IPS DF 6.9 (cell line): ENCODE data around the gene FKBP5.
"Not testable (repeated sequence)": the region's sequence is repeated elsewhere in the genome, so short reads cannot be mapped to it uniquely, and the experiment has no call there.

Experiments
- DNase-seq: peaks from one replicate; pipeline ENCODE4 v3.0.0-alpha.2; 2013; ENCODE audit warnings: low read depth, low spot score
- H3K27ac ChIP-seq: one replicate; pipeline ENCODE4 v1.5.1; 2013; ENCODE audit warnings: low read length, control low read depth
- H3K27me3 ChIP-seq: 2 replicates; pipeline ENCODE4 v1.6.1; 2013; ENCODE audit warnings: mild to moderate bottlenecking, low read length; ENCODE audit not compliant: control insufficient read depth, insufficient read depth
- H3K36me3 ChIP-seq: 2 replicates; pipeline ENCODE4 v1.6.1; 2013; ENCODE audit warnings: low read length; ENCODE audit not compliant: control insufficient read depth, insufficient read depth
- H3K4me1 ChIP-seq: 2 replicates; pipeline ENCODE4 v1.6.1; 2013; ENCODE audit warnings: low read length; ENCODE audit not compliant: control insufficient read depth, insufficient read depth
- H3K4me3 ChIP-seq: 2 replicates; pipeline ENCODE4 v1.5.1; 2013; ENCODE audit warnings: mild to moderate bottlenecking, low read length
- H3K9me3 ChIP-seq: 2 replicates; pipeline ENCODE4 v1.6.1; 2013; ENCODE audit warnings: low read length, inconsistent platforms; ENCODE audit not compliant: control insufficient read depth, insufficient read depth
- WGBS: extraction: QIAGEN DNeasy Blood & Tissue Kit; methylation state at CpG from one replicate; pipeline ENCODE4 v1.1.7; 2013; ENCODE audit warnings: mixed read lengths, missing lambda C conversion rate; ENCODE audit not compliant: insufficient read length, insufficient coverage; 5-methylcytosine and 5-hydroxymethylcytosine counted together

The FKBP5 gene

DNA sequence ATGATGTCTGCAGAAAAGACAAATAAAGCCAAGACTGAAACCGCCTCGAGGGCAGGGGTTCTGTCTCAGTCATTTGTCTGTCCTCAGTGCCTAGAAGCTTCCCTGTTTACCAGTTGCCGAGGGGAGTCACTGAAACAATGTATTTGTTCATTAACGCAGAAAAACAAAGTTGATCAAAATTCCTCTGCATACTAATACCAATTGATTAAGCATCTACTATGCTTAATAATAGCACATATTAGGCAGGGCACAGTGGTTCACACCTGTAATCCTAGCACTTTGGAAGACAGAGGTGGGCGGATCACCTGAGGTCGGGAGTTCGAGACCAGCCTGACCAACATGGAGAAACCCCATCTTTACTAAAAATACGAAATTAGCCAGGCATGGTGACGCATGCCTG is 1.8 kb upstream of the FKBP5 start:
- WGBS: no CpG with 5 or more reads among the region's 9 CpGs
- no peaks in the 10 kb centered on the region for H3K27me3 ChIP-seq
- no peak for DNase-seq
- no peak overlapping the region for H3K4me3 ChIP-seq
- peaks cover 2% of the 10 kb centered on the region; the same call in 1 of the 2 replicates for H3K4me1 ChIP-seq
- no peak overlapping the region for H3K27ac ChIP-seq
- no peaks in the 10 kb centered on the region for H3K36me3 ChIP-seq
- H3K9me3 ChIP-seq: no peaks in the 10 kb centered on the region

DNA sequence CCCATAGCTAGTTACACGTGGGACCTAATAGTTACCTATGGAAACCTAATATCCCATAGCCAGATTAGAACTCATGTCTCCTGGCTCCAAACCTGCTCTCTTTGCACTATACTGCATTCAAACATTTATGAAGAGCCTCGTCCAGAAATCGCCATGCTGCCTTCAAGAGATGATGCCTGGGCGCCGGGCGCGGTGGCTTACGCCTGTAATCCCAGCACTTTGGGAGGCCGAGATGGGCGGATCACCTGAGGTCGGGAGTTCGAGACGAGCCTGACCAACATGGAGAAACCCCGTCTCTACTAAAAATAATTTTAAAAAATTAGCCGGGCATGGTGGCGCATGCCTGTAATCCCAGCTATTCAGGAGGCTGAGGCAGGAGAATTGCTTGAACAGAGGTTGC is 1.3 kb upstream of the FKBP5 start:
- not testable (repeated sequence) for H3K9me3 ChIP-seq, H3K27ac ChIP-seq, DNase-seq, H3K4me3 ChIP-seq, H3K36me3 ChIP-seq, H3K4me1 ChIP-seq, H3K27me3 ChIP-seq
- WGBS: no CpG with 5 or more reads among the region's 16 CpGs

DNA sequence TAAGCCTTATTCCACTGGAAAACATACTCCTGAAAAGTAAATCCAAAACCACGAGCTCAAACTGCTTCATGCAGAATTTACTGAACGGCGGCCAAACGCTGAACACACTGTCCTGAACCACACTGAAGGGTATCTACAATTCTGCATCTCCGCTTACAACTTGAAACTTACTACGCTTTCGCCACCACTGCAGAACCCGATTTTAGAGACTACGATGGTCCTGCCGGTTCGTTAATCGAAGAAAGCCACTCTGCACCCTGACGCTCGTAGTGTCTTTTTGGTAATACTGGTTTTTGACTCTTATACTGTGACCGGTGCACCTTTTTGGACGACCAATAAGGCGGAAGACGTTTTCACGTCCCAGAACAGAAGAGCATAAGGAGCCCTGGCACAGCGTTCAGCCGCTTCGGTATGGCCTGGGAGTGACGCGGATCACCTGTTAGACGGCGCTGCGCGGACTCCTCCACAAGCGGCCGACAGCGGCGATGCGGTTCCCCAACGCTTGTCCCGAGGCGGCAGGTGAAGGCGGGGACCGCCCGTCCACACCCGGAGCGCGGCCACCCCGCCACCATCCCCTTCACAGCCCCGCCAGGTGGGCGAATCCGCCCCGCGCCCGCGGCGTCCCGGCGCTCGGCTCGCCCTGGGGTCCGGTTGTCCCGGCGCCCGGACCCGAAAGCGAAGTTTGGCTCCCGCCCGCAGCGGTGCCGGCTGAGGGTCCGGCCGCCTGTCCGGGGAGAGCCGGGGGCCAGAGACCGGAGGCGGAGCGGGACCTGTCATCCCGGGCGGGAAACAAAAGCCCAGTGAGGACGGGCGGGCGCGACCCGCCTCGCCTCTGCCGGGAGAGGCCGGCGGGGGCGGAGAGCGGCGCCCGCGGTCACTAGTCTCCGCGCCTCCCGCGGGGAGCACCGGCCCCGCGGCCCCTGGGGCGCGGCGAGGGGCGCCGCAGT is 784 bp downstream of the FKBP5 start:
- Histone ChIP-seq H3K9me3 (no peaks in the 10 kb centered on the region), H3K4me1 (peaks cover 2% of the 10 kb centered on the region; the same call in 1 of the 2 replicates), H3K36me3 (no peaks in the 10 kb centered on the region), H3K27me3 (no peaks in the 10 kb centered on the region), H3K4me3 (peak overlapping the region; percentile 87), H3K27ac (no peak overlapping the region)
- no peak for DNase-seq
- WGBS: no CpG with 5 or more reads among the region's 100 CpGs

DNA sequence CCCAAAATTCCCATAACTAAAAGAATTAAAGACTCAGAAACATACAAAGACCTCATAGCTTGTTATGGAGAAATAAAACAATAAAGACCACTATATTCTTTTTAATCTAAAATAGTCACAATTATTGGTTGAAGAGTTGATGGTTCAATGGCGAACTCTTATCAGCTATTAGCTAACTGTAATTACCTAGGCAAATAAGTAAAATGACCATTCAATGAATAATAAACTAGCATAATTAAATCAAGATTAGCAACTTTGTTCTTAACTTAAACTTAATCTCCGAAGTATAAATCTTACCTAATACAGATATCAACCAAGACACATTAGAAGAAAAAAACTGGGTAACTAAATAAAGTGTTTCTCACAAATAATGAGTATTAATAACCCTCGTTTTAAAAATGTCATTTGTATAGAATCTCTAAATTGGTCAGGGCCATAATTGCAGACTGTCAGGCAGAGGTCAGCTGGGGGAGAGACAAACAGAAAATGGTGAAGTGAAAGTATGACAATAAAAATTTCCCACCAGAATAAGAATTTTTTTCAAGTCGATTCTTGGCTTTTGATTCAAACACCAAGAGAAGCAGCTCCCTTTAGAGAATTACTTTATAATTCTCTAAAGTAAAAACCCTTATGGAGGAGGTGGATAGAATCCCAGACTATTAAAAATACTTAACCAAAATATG is 1.7 kb downstream of the FKBP5 start:
- no peak for DNase-seq
- no peaks in the 10 kb centered on the region for H3K9me3 ChIP-seq
- no peak overlapping the region for H3K27ac ChIP-seq
- no peaks in the 10 kb centered on the region for H3K27me3 ChIP-seq
- H3K4me3 ChIP-seq: no peak overlapping the region
- no peaks in the 10 kb centered on the region for H3K36me3 ChIP-seq
- WGBS: no CpG with 5 or more reads among the region's 4 CpGs
- H3K4me1 ChIP-seq: peaks cover 2% of the 10 kb centered on the region; the same call in 1 of the 2 replicates

DNA sequence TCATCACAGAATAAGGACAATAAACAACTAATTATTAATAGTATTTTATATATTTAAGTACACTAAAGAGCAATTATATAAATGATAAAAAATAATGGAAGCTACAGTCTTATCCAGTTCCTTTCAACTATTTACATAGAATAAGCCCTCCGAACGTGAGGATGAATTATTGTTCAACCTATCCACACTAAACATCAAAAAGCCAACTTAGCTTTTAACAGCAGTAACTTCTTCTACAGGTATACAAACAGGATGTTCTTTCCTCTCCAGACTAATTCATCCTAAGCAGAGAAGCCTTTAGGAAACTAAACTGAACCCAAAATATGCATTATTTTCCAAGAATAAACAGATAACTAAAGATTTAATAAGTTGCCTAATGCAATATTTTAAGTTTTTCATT is 2.3 kb downstream of the FKBP5 start:
- no peak for DNase-seq
- H3K9me3 ChIP-seq: no peaks in the 10 kb centered on the region
- no peak overlapping the region for H3K4me3 ChIP-seq
- peaks cover 2% of the 10 kb centered on the region; the same call in 1 of the 2 replicates for H3K4me1 ChIP-seq
- no CpG with 5 or more reads among the region's 2 CpGs for WGBS
- no peaks in the 10 kb centered on the region for H3K36me3 ChIP-seq
- H3K27ac ChIP-seq: no peak overlapping the region
- H3K27me3 ChIP-seq: no peaks in the 10 kb centered on the region

DNA sequence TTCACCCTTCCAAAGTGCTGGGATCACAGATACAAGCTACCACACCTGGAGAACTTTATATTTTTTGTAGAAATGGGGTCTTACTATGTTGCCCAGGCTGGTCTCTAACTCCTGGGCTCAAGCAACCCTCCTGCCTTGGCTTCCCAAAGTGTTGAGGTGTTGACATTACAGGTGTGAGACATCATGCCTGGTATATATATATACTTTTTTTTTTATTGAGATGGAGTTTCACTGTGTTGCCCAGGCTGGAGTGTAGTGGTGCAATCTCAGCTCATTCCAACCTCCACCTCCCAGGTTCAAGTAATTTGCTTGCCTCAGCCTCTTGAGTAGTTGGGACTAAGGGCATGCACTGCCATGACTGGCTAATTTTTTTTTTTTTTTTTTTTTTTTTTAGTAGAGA is 5.4 kb downstream of the FKBP5 start:
- Histone ChIP-seq H3K4me3 (no peak overlapping the region), H3K27me3 (no peaks in the 10 kb centered on the region), H3K4me1 (no peaks in the 10 kb centered on the region), H3K9me3 (no peaks in the 10 kb centered on the region), H3K36me3 (no peaks in the 10 kb centered on the region), H3K27ac (no peak overlapping the region)
- no peak for DNase-seq

DNA sequence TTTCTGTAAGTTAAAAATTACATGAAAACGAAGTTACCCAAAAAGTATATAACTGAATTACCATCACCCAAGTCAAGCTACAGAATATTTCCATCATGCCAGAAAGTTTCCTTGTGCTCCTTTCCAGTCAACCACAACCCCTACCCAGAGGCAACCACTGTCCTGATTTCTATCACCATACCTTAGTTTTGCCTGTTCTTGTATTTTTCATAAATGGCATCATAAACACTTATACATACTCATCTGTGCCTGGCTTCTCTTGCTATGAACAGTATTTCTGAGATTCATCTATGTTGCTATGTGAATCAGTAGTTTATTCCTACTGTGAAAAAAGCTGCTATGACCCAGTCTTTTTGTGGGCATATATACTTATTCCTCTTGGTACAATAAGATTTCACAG is 7.4 kb downstream of the FKBP5 start:
- no peak overlapping the region for H3K4me3 ChIP-seq
- H3K36me3 ChIP-seq: no peaks in the 10 kb centered on the region
- no peak overlapping the region for H3K27ac ChIP-seq
- DNase-seq: no peak
- H3K9me3 ChIP-seq: no peaks in the 10 kb centered on the region
- H3K27me3 ChIP-seq: no peaks in the 10 kb centered on the region
- WGBS: no CpG with 5 or more reads among the region's 1 CpG
- no peaks in the 10 kb centered on the region; the same call in 1 of the 2 replicates for H3K4me1 ChIP-seq

DNA sequence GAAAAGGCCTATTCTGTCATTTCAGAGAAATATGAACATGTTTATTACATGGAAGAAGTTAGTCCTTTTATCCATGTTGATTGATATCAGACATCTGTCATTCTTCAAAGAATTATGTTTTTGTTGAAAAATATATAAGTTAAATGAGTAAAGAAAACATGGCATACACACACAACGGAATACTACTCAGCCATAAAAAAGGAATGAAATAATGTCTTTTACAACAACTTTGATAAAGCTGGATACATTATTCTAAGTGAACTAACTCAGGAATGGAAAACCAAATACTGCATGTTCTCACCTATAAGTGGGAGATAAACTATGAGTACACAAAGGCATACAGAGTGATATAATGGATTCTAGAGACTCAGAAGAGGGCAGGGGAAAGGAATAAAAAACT is 9.3 kb downstream of the FKBP5 start:
- Histone ChIP-seq H3K27ac (no peak overlapping the region), H3K27me3 (no peaks in the 10 kb centered on the region), H3K9me3 (no peaks in the 10 kb centered on the region), H3K4me1 (no peaks in the 10 kb centered on the region; the same call in 1 of the 2 replicates), H3K4me3 (no peak overlapping the region), H3K36me3 (no peaks in the 10 kb centered on the region)
- WGBS: no CpG with 5 or more reads among the region's 1 CpG
- DNase-seq: no peak

DNA sequence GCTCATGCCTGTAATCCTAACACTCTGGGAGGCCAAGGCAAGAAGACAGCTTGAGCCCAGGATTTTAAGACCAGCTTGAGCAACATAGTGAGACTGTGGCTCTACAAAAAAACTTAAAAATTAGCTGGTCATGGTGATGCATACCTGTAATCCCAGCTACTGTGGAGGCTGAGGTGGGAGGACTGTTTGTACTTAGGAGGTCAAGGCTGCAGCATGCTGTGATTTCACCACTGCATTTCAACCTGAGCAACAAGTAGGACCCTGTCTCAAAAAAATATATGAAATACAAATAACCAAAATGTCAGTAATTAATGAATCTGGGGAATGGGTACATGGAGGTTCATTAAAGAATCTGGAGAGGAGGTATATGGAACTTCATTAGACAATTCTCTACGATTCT is 9.9 kb downstream of the FKBP5 start:
- H3K36me3 ChIP-seq: no peaks in the 10 kb centered on the region
- no peak overlapping the region for H3K4me3 ChIP-seq
- H3K27ac ChIP-seq: no peak overlapping the region
- H3K4me1 ChIP-seq: no peaks in the 10 kb centered on the region; the same call in 1 of the 2 replicates
- no peak for DNase-seq
- no peaks in the 10 kb centered on the region for H3K9me3 ChIP-seq
- H3K27me3 ChIP-seq: no peaks in the 10 kb centered on the region
- no CpG with 5 or more reads among the region's 1 CpG for WGBS

DNA sequence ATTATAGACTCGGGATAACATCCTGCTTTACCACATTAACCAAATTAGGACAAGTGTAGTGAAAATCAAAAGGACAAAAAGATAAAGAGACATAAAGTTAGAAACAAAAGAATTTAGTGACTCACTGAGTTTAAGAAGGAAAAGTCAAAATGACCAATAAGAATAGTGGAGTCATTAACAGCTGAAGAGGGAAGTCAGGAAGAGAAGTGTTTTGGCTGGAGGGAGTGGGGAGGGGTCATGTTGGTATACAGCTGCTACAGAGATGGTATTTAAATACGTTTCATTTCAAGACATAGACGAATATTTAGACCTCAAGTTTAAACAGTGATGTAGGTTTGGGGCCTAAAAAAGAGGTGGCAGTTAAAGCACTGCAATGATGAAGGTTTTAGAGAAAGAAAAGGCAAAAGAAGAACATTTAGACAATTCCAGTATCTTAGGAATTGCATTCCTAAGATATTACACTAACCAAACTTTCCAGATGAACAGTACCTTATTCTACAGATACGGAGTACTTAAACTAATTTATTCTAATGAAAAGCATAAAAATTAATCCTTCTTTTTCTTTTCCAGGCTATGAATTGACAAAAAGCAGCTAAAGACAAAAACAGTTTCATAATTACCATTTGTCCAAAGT is 10.6 kb downstream of the FKBP5 start:
- no peak overlapping the region for H3K27ac ChIP-seq
- no peak overlapping the region for H3K4me3 ChIP-seq
- H3K9me3 ChIP-seq: no peaks in the 10 kb centered on the region
- H3K27me3 ChIP-seq: no peaks in the 10 kb centered on the region
- no peaks in the 10 kb centered on the region; the same call in 1 of the 2 replicates for H3K4me1 ChIP-seq
- WGBS: no CpG with 5 or more reads among the region's 4 CpGs
- DNase-seq: no peak
- no peaks in the 10 kb centered on the region for H3K36me3 ChIP-seq
